A673 (cell line): Measurements from ENCODE around the gene ASB13.

Experiments used
- EZH2 ChIP-seq: fragments of 200-600 bp; sonication (generic); IDR thresholded peaks from 2 replicates; pipeline ENCODE4 v1.6.1; 2017; ENCODE audit warnings: borderline replicate concordance, low read depth, mild to moderate bottlenecking, mixed read lengths, antibody characterized with exemption, low read length; ENCODE audit not compliant: poor library complexity, severe bottlenecking
- TF ChIP-seq, protein P1 (sequence below): fragments of 300-800, 200-600 bp; sonication (generic); conservative IDR thresholded peaks from 2 replicates; pipeline ENCODE4 v1.5.1; 2017; ENCODE audit warnings: low read depth, mild to moderate bottlenecking, antibody characterized with exemption, low read length, moderate library complexity, mixed read lengths

DNA sequence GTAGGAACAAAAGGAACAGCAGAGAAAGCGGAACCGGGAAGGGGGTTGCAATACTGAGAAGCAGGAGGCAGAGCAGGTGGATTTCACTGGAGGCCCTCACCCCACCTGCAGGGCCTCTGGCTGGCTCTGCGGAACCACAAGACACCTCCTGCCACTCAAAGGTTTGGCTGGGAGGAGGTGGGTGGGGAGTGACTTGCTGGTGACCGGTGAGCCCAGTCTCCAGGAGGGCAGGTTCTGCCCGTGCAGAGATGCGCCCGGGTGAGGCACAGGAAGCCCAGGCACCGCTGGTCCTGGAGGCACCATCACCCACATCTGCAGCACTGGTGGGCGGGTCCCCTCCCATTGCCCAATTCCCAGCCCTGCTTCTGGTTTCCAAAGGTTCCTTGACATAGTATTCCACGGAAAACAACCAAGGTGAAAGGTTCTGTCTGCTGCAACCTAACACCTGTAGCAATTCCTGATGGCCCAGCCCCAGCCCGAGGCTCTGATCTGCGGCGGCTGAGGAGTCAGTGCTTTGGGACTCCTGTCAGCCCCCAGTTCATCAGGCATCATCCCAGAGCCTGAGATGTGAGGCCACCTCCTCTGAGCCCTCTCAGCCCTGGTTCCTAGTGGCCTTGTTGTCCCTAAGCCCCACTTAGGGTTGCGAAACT, 77.3 kb downstream of the ASB13 start:
- TF ChIP-seq, protein P1, sequence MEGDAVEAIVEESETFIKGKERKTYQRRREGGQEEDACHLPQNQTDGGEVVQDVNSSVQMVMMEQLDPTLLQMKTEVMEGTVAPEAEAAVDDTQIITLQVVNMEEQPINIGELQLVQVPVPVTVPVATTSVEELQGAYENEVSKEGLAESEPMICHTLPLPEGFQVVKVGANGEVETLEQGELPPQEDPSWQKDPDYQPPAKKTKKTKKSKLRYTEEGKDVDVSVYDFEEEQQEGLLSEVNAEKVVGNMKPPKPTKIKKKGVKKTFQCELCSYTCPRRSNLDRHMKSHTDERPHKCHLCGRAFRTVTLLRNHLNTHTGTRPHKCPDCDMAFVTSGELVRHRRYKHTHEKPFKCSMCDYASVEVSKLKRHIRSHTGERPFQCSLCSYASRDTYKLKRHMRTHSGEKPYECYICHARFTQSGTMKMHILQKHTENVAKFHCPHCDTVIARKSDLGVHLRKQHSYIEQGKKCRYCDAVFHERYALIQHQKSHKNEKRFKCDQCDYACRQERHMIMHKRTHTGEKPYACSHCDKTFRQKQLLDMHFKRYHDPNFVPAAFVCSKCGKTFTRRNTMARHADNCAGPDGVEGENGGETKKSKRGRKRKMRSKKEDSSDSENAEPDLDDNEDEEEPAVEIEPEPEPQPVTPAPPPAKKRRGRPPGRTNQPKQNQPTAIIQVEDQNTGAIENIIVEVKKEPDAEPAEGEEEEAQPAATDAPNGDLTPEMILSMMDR, result no peak
- no peak for TF ChIP-seq EZH2
